Colonic mucosa (tissue), 4 donors: ENCODE data around the gene PRAMEF11. TPM values are rescaled to one million over a fixed set of nuclear protein-coding genes. Genes with fewer than 3 reads are reported as not detected.
"Not testable (repeated sequence)": the region's sequence is repeated elsewhere in the genome, so short reads cannot be mapped to it uniquely, and the experiment has no call there.

Experiments used
- DNase-seq: peaks from one replicate; pipeline ENCODE4 v3.0.0-alpha.2; 2020
- H3K27ac ChIP-seq: fragments of 200-600 bp; one replicate; pipeline ENCODE4 v1.8.0; 2021
- H3K27me3 ChIP-seq: fragments of 200-600 bp; one replicate; pipeline ENCODE4 v1.8.0; 2021
- H3K36me3 ChIP-seq: fragments of 200-600 bp; one replicate; pipeline ENCODE4 v1.8.0; 2021
- H3K4me1 ChIP-seq: fragments of 200-600 bp; one replicate; pipeline ENCODE4 v1.8.0; 2021; ENCODE audit warnings: mild to moderate bottlenecking
- H3K4me3 ChIP-seq: fragments of 200-600 bp; one replicate; pipeline ENCODE4 v1.8.0; 2021
- H3K9ac ChIP-seq, 2 donors: one replicate each; pipeline ENCODE4 v1.7.0; 2013; ENCODE audit warnings: control low read depth in 2 of 2, low read depth in 2 of 2, low read length in 2 of 2
- H3K9me3 ChIP-seq: fragments of 200-600 bp; one replicate; pipeline ENCODE4 v1.8.0; 2021
- intact Hi-C: fragments of 100-400 bp; cut with DNase I; formaldehyde crosslinking; loops from one replicate; pipeline ENCODE4 v1.14.1; 2022
- total RNA-seq, 2 donors: library from RNA; stranded (reverse); fragmentation: NEBNext Ultra II Directional in 1 of 2; extraction: Animal tissue kit (Norgen Biotek cat#: 25700) in 1 of 2; gene quantifications; one replicate each; pipeline ENCODE4 v1.2.1, GENCODE V29; 2021
- TF ChIP-seq, protein P1 (sequence below): fragments of 200-600 bp; IDR thresholded peaks from one replicate; pipeline ENCODE4 v1.8.0; 2022; ENCODE audit warnings: antibody characterized with exemption, mild to moderate bottlenecking
- donor health status: healthy.
- donor health status: DM: no; HTN: no; CAD: no.
- donor health status: DM: no; HTN: no; CAD: no.

Gene PRAMEF11
- total RNA-seq, result not detected

DNA sequence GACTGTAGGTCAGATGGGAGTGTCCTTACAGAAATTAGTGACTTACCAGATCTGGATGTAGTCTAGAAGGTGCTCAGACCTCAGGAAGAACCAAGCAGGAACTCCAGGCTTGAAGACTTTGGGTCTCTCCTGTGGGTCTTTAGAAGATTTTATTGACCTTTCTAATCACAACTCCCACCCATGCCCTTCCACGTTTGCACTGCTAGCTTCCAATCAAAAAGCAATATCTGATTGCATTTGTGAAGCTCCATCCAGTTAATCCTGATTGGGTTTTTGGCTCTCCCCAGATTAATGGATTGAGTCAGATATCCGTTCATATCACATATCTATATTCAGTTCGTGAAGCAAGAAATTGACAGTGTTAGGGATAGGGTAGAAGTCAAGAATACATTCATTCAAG is at the start of gene PRAMEF11:
Gene PRAMEF11 (minus strand): TSS at position 101 of the 400 bp plus-strand sequence. CDS start 2,621 bp downstream, outside the sequence.
- H3K9ac ChIP-seq, H3K27me3 ChIP-seq, H3K4me3 ChIP-seq, H3K27ac ChIP-seq, intact Hi-C loops, H3K36me3 ChIP-seq, H3K4me1 ChIP-seq, H3K9me3 ChIP-seq, DNase-seq: not testable (repeated sequence)

DNA sequence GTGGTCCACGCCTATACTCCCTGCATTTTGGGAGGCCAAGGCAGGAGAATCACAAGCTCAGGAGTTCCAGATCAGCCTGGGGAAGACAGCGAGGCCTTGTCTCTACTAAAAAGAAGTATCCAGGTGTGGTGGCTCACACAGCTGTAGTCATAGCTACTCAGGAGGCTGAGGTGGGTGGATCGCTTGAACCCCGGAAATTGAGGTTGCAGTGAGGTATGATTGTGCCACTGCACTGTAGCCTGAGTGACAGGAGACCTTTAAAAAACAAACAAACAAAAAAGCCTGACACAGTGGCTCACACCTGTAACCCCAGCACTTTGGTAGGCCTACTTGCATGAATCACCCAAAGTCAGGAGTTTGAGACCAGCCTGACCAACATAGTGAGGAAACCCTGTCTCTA is 47.2 kb upstream of the PRAMEF11 start:
- H3K9me3 ChIP-seq, H3K36me3 ChIP-seq, intact Hi-C loops, H3K4me3 ChIP-seq, H3K27me3 ChIP-seq, H3K27ac ChIP-seq, H3K4me1 ChIP-seq, DNase-seq, H3K9ac ChIP-seq: not testable (repeated sequence)

DNA sequence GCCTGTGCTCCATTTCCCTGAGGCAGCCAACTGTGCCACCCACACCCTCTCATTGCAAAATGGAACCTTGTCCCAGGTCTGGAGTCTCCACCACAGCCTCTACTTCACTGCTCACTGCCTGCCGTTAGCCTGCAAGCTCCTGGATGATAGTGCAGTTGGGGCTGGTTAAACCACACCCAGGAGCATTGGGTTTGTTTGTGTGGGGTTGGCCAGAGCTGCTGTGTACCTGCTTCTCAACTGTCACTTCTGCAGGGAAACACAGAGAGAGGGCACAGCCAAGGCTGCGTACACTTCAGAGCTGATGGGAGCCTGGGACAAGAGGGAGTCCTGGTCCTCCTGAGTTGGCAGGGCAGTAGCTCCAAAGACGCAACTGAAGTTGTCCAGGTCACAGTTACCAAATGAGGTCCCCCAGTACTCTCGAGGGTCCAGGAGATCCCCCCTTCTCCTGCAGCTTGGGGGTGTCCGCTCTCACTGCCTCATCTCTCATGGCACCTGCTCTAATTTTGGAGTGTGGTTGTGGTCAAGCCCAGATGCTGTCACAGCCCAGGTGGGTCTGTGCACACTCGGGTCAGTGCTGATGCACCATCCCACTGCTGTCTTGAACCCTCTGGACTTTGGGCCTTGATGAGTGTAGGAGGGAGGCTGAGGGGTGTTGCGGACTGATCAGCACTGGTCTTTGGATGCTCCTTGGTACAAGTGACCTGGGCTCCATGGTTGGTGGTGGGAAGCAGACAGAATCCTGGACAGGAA is 32.1 kb upstream of the PRAMEF11 start:
- H3K9ac ChIP-seq, H3K36me3 ChIP-seq, H3K4me3 ChIP-seq, DNase-seq, H3K9me3 ChIP-seq, H3K4me1 ChIP-seq, intact Hi-C loops, H3K27me3 ChIP-seq, H3K27ac ChIP-seq: not testable (repeated sequence)

DNA sequence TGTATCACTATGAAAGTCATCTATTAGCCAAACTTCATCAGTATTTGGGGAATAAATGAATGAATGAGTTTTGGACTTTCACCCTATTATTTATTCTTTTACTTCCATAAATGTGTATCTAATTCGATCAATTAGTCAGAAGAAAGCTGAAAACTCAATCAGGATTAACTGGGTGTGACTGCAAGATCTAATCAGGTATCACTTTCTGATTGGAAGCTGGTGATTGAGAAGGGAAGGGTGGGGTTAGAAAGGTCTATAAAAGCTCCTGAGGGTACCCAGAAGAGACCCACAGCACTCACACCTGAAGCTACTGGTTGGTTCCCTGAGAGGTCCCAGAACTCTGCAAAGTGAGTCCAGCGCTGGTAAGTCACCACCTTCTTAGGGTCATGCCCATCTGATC is 25.6 kb upstream of the PRAMEF11 start, which contains the start of gene PRAMEF2:
Gene PRAMEF2 (plus strand): TSS at position 301 of the 400 bp plus-strand sequence. CDS start 1,924 bp downstream, outside the sequence.
- H3K27ac ChIP-seq, DNase-seq, H3K36me3 ChIP-seq, intact Hi-C loops, H3K4me3 ChIP-seq, H3K4me1 ChIP-seq, H3K27me3 ChIP-seq, H3K9me3 ChIP-seq, H3K9ac ChIP-seq: not testable (repeated sequence)

DNA sequence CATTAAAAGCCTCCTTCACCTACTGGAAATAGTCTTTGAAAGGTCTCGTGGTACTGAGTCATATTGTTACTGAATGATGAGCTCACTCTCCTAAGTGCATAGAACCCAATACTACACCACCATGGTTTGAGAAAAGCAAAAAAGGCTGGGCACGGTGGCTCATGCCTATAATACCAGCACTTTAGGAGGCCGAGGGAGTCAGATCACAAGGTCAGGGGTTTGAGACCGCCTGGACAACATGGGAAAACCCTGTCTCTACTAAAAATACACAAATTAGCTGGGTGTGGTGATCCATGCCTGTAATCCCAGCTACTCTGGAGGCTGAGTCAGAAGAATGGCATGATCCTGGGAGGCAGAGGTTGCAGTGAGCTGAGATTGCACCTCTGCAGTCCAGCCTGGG is 20.6 kb upstream of the PRAMEF11 start:
- H3K27ac ChIP-seq, result no peak overlapping the region
- H3K27me3 ChIP-seq, result no peaks in the 10 kb centered on the region
- no peak for DNase-seq
- H3K9ac ChIP-seq, result no peak overlapping the region
- H3K4me1 ChIP-seq, result no peaks in the 10 kb centered on the region
- H3K9me3 ChIP-seq, result no peaks in the 10 kb centered on the region
- intact Hi-C loops, result no loop called here
- TF ChIP-seq, protein P1, sequence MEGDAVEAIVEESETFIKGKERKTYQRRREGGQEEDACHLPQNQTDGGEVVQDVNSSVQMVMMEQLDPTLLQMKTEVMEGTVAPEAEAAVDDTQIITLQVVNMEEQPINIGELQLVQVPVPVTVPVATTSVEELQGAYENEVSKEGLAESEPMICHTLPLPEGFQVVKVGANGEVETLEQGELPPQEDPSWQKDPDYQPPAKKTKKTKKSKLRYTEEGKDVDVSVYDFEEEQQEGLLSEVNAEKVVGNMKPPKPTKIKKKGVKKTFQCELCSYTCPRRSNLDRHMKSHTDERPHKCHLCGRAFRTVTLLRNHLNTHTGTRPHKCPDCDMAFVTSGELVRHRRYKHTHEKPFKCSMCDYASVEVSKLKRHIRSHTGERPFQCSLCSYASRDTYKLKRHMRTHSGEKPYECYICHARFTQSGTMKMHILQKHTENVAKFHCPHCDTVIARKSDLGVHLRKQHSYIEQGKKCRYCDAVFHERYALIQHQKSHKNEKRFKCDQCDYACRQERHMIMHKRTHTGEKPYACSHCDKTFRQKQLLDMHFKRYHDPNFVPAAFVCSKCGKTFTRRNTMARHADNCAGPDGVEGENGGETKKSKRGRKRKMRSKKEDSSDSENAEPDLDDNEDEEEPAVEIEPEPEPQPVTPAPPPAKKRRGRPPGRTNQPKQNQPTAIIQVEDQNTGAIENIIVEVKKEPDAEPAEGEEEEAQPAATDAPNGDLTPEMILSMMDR, result no peak
- no peaks in the 10 kb centered on the region for H3K36me3 ChIP-seq
- H3K4me3 ChIP-seq, result no peak overlapping the region

DNA sequence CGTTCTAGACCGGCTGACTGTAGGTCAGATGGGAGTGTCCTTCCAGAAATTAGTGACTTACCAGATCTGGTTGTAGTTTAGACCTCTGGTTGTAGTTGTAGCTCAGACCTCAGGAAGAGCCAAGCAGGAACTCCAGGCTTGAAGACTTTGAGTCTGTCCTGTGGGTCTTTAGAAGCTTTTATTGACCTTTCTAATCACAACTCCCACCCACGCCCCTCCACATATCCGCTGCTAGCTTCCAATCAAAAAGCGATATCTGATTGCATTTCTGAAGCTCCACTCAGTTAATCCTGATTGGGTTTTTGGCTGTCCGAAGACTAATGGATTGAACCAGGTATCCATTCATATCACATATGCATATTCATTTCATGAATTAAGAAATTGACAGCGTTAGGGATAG is 17.4 kb upstream of the PRAMEF11 start, which contains the start of gene HNRNPCL1:
Gene HNRNPCL1 (minus strand): TSS at position 101 of the 400 bp plus-strand sequence. CDS start 431 bp downstream, outside the sequence.
- H3K36me3 ChIP-seq, H3K9ac ChIP-seq, intact Hi-C loops, H3K4me1 ChIP-seq, H3K27me3 ChIP-seq, H3K9me3 ChIP-seq, H3K27ac ChIP-seq, H3K4me3 ChIP-seq, DNase-seq: not testable (repeated sequence)

DNA sequence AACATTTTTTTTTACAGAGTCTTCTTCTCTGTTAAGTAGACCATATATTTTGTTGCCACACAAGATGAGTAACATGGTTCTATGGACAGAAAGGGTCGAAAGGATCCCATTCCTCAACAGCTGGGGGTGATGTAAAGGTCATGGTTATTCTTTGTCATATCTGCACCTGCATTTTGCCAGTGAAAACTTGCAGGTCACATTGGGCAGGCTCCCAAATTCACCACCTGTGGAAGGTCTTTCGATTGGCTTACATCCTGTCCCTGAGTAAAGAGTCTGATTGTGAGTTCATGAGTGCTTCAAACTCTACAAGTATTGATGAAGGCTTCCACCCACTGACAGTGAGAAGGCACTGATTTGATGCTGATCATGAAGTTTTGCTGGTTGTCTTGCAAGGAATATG is 2.0 kb upstream of the PRAMEF11 start:
- H3K27ac ChIP-seq, H3K4me3 ChIP-seq, intact Hi-C loops, H3K27me3 ChIP-seq, H3K36me3 ChIP-seq, DNase-seq, H3K9ac ChIP-seq, H3K4me1 ChIP-seq, H3K9me3 ChIP-seq: not testable (repeated sequence)

DNA sequence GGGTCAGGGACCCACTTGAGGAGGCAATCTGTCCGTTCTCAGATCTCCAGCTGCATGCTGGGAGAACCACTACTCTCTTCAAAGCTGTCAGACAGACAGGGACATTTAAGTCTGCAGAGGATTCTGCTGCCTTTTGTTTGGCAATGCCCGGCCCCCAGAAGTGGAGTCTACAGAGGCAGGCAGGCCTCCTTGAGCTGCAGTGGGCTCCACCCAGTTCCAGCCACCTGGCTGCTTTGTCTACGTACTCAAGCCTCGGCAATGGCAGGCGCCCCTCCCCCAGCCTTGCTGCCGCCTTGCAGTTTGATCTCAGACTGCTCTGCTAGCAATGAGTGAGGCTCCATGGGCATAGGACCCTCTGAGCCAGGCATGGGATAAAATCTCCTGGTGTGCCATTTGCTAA is 12.1 kb downstream of the PRAMEF11 start:
- H3K4me3 ChIP-seq, H3K9me3 ChIP-seq, H3K4me1 ChIP-seq, H3K36me3 ChIP-seq, DNase-seq, H3K27ac ChIP-seq, H3K9ac ChIP-seq, H3K27me3 ChIP-seq, intact Hi-C loops: not testable (repeated sequence)

DNA sequence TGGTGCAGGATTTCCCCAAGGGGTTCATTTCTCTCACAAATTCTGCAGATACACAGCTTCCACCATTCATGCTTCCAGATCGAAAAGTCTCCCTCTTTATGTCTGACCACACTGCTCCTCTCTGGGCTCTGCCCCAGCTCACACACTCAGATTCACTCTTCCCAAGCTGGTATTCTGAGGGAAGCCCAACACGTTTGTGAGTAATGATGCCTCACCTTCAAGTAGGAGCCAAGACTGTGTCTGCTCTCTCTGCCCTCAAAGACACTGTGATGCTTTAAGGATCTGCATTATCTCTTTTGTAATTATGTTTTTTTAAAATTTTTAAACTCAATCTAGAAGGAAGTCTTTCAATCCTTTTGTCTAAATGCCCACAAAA is 19.8 kb downstream of the PRAMEF11 start:
- Histone ChIP-seq H3K27me3 (no peaks in the 10 kb centered on the region), H3K36me3 (no peaks in the 10 kb centered on the region), H3K9ac (no peak overlapping the region), H3K27ac (no peak overlapping the region), H3K4me1 (no peaks in the 10 kb centered on the region), H3K9me3 (no peaks in the 10 kb centered on the region), H3K4me3 (no peak overlapping the region)
- no peak for DNase-seq
- intact Hi-C loops, result no loop called here
- TF ChIP-seq, protein P1, result no peak
